HG03064 (cell line): ENCODE measurements around the gene ADPGK.
"Not testable (repeated sequence)": the region's sequence is repeated elsewhere in the genome, so short reads cannot be mapped to it uniquely, and the experiment has no call there.

ENCODE experiments used
- ATAC-seq: cut with Tn5 transposase; IDR thresholded peaks from one replicate; pipeline ENCODE4 v1.9.1; 2021; ENCODE audit warnings: low read depth; ENCODE audit not compliant: unreplicated experiment

ADPGK gene

DNA sequence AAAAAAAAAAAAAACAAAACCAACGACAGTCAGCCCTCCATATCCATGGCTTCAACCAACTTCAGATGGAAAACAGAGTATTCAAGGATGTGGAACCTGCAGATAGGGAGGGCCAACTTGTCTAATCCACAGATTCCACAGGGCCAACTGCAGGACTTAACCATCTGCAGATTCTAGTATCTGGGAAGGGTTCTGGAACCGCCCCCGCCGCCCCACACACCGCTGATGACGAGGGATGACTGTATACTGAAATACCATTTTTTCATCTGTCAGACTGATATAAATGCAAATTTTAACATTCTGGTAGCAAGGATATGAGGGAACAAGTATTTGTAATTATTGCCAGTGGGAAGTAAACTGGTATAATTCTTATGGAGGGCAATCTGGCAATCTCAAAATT lies 29.5 kb downstream of the ADPGK start:
- ATAC-seq: no peak

DNA sequence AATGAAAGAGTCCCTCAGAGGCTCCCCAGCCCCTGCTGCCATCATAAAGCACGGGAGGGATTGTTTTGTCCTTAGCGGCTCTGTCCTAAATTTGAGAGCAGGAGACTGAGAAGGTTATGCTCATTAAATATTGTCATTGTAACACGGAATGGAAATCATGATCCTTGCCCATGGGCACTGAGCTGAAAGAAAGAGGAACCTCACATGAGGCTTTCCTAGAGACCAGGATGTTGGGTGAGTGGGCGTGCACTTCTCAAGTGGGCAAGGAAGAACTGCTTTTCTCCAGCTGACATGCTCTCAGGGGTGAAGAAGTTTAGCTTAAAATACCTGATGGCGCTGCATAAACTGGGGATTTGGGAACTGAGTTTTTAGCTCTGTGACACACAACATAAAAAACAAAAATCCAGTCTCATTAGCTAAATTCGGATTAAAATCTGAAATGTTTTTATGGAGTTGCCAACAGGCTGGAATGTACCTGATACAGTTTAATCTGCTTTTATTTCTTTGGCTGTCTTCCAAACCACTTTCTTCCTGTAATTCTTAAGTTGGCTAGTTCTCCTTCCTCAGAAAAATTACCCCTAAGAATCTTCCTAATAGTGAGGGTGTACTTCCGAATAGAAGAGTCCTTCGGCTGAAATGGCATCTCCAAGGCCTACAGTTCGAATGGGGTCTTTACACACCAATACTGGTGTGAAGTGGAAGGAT lies 31.7 kb downstream of the ADPGK start:
- ATAC-seq: no peak

DNA sequence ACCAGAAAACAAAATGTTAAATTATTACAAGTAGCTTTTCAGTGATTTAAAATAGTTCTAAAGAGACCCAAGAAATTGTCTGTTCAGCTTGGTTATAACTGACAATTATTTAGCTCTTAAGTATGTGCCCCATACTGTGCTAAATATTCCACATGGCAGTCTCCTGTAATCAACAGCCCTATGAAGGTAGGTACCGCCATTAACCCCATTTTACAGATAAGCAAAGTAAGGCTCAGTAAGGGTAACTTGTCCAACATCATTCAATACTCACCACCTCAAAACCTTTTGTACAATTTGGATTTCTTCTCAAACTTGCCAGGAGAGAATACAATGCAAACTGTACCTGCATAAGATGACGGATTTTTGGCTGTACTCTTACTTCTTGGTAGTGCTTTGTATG lies 33.9 kb downstream of the ADPGK start:
- no peak for ATAC-seq

DNA sequence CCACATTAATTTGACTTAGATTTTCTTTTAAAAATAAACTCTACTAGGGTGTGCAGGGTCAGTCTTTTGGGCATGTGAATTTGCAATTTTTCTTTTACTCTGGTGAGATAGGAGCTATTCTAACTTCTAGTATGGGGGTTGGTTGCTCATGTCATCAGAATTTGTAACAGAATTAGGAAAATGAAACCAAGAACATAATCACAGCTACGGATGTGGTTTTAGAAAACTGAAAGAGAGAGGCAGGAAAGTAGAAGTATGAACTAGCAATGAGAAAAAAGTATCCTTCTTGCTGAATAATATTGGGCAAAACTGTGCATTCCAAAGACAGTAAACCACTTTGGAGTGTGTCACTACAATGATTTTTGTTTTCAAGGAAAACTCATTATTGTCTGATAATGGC lies 43.3 kb downstream of the ADPGK start:
- ATAC-seq: no peak

- ATAC-seq: no peak
Measured at GRCh38 chr15:72737723-72738122, 45.8 kb downstream of the ADPGK start.

- ATAC-seq: no peak
Measured at GRCh38 chr15:72737061-72737460, 46.5 kb downstream of the ADPGK start.

- no peak for ATAC-seq
Measured at GRCh38 chr15:72735111-72735510, 48.4 kb downstream of the ADPGK start.

DNA sequence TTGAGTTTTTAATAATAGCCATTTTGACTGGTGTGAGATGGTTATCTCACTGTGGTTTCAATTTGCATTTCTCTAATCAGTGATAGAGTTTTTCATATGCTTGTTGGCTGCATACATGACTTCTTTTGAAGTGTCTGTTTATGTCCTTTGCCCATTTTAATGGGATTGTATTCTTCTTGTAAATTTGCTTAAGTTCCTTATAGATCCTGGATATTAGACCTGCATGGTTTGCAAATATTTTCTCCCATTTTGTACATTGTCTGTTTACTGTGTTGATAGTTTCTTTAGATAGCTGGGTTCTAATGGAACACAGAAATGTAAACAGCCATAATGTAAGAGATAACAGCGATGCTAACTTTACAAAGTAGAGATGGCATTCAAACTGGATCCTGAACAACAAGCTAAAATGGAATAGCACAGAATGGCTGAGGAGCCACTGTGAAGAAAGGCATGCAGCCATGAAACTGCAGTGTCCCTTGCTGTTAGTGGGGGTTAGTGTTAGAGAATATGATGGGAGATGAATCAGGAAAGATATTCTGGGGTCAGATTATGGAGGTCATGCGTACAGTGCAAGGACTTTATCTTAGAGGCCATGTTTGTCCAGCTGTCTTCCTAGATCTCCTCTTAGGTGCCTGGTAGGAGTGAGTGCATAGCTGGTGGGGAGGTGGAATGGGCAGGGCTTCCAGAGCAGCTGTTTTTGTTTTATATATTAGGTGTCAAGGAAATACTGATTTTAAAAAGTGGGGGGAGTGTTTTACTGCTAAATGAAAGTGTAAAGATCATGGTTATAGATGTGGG lies 49.4 kb downstream of the ADPGK start:
- no peak for ATAC-seq

DNA sequence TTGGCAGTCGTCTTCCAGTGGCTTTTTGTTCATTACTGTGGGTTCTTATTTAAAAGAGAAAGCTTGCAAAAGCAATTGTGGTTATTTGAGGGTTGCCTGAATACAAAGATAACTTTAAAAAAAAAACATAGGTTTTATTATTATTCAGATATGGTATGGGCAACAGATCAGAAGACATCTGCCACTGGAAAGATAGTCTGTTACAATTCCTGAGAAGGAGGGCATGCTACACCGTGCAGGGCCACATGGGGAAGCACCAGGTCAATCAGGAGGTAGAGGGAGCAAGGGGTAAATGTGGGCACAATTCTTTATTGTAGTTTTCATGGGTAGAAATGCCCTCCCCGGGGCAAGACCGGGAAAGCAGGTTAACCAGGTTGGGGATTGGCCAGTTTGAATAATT lies 51.0 kb downstream of the ADPGK start:
- no peak for ATAC-seq

DNA sequence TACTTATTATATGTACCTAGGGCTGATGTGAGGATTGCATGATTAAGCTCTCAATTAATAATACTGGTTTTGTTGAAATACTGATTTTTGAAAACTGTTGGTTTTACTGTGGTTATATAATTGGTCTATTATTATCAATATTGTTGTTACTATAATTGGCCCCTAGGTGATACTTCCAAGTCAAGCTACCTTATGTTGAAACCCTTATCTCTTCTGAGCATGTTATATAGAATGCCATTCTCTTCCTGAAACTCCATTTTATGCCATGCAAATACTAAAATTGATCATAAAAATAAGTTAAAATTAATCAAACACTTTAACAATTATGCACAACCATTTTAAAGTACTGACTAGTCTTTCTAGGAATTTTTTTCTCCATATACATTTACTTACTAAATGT lies 51.5 kb downstream of the ADPGK start:
- ATAC-seq: no peak

- ATAC-seq: no peak
Measured at GRCh38 chr15:72728821-72729220, 54.7 kb downstream of the ADPGK start.

GRCh38 chr15:72728249-72728648 lies 55.3 kb downstream of the ADPGK start:
- not testable (repeated sequence) for ATAC-seq

DNA sequence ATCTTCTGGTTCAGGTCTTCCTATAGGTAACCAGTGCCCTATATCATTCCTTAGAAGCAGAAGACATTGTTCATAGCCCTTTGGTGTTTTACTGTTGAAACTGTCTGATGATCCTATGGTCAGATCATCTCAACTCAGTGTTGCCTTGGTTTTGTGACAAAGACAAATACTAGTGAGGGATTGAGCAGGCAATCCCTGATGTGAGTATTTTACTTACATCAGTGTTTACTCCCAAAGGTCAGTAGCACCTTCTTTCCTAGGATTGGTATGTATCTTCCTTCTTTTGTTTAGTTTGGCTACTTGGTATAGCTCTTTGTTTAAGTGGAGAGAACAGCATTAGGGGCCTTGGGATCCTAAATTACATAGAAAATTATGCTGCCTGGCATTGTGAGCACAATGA lies 56.4 kb downstream of the ADPGK start:
- ATAC-seq: no peak

GRCh38 chr15:72725851-72726250 lies 57.7 kb downstream of the ADPGK start:
- not testable (repeated sequence) for ATAC-seq

DNA sequence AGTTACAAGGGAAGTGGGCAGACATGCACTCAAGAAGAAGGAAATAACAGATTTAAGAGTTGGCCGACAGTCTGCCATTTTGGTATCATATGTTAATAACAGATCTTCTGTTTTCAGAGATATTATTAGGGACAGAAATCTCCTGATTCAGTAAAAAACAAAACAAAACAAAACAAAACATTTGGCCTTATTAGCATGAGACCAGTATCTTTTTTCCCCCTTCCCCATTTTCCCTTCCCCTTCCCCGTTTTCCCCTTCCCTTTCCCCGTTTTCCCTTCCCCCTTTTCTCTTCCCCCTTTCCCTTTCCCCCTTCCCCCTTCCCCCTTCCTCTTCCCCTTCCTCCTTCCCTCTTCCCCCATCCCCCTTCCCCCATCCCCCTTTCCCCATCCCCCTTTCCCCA lies 58.1 kb downstream of the ADPGK start:
- ATAC-seq: no peak

GRCh38 chr15:72724028-72724427 lies 59.5 kb downstream of the ADPGK start:
- ATAC-seq: no peak

GRCh38 chr15:72722071-72722696 lies 61.4 kb downstream of the ADPGK start:
- no peak for ATAC-seq

- not testable (repeated sequence) for ATAC-seq
Measured at GRCh38 chr15:72708551-72709303, 74.8 kb downstream of the ADPGK start.

DNA sequence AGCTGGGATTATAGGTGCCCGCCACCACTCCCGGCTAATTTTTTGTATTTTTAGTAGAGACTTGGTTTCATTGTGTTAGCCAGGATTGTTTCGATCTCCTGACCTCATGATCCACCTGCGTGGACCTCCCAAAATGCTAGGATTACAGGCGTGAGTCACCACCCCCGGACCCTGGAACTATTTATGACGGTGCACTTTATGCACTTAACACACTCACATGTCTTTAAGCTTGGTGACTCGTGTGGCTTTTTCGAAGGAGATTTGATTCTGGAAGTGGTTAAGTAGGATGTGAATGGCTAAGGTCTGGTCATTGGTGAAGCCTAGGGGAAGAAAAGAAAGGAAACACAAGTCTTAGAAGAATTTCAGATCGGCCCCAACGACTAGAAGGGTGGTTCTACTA lies 77.3 kb downstream of the ADPGK start:
- no peak for ATAC-seq
